Ureter (tissue), 1 donor: ENCODE results near the gene ZNF883. TPM values are rescaled to one million over a fixed set of nuclear protein-coding genes. Genes with fewer than 3 reads are reported as not detected.
A peak's percentile ranks its signal among the peaks of the same experiment; 100 is the strongest.
"Not testable (repeated sequence)": the region's sequence is repeated elsewhere in the genome, so short reads cannot be mapped to it uniquely, and the experiment has no call there.

Experiments
- DNase-seq: peaks from one replicate; pipeline ENCODE4 v3.0.0-alpha.2; 2020; ENCODE audit warnings: low spot score
- total RNA-seq: library from RNA; stranded (reverse); gene quantifications from one replicate; pipeline ENCODE4 v1.2.4, GENCODE V29; 2023
- donor health status: DM: yes; HTN: yes; CAD: no.

The ZNF883 gene
- 1.7 TPM for total RNA-seq

- DNase-seq: peak; percentile 51
These were observed at the start of gene ZNF883 for GRCh38 chr9:113011911-113012381. TSS of gene ZNF883 (minus strand) at chr9:113012192.

- DNase-seq: not testable (repeated sequence)
These were observed 49.3 kb upstream of the ZNF883 start for GRCh38 chr9:113061072-113061850.

GRCh38 chr9:113059581-113060284, 47.7 kb upstream of the ZNF883 start:
- DNase-seq: not testable (repeated sequence)

GRCh38 chr9:113057193-113057592, 45.2 kb upstream of the ZNF883 start:
- no peak for DNase-seq

- peak; percentile 92 for DNase-seq
These were observed 44.5 kb upstream of the ZNF883 start, which contains the start of gene ZFP37 for GRCh38 chr9:113056191-113057106. TSS of gene ZFP37 (minus strand) at chr9:113056724. CDS start at chr9:113056688, 36 bp downstream.

GRCh38 chr9:113042884-113043657, 31.1 kb upstream of the ZNF883 start:
- no peak for DNase-seq

GRCh38 chr9:113026200-113026599, 14.2 kb upstream of the ZNF883 start:
- DNase-seq: no peak

- DNase-seq: no peak
These were observed 6.3 kb upstream of the ZNF883 start for GRCh38 chr9:113018247-113018646.

GRCh38 chr9:113012492-113012891, 500 bp upstream of the ZNF883 start:
- no peak for DNase-seq

GRCh38 chr9:113005777-113006176, 6.2 kb downstream of the ZNF883 start:
- no peak for DNase-seq

GRCh38 chr9:112997236-112997941, 14.6 kb downstream of the ZNF883 start:
- no peak for DNase-seq

- no peak for DNase-seq
These were observed 40.6 kb downstream of the ZNF883 start for GRCh38 chr9:112971415-112971814.

GRCh38 chr9:112970939-112971338, 41.1 kb downstream of the ZNF883 start:
- no peak for DNase-seq

- DNase-seq: no peak
These were observed 42.3 kb downstream of the ZNF883 start for GRCh38 chr9:112969730-112970129.

GRCh38 chr9:112955550-112955949, 56.4 kb downstream of the ZNF883 start:
- DNase-seq: no peak

- no peak for DNase-seq
These were observed 66.3 kb downstream of the ZNF883 start for GRCh38 chr9:112945620-112946208.

- no peak for DNase-seq
These were observed 72.6 kb downstream of the ZNF883 start for GRCh38 chr9:112939418-112939817.

GRCh38 chr9:112933696-112934095, 78.3 kb downstream of the ZNF883 start:
- no peak for DNase-seq

- DNase-seq: no peak
These were observed 86.8 kb downstream of the ZNF883 start for GRCh38 chr9:112925058-112925641.

GRCh38 chr9:112921549-112921948, 90.4 kb downstream of the ZNF883 start:
- DNase-seq: no peak
